Astrocyte of the hippocampus (primary cell): Measurements from ENCODE around the gene DLGAP1.

Source experiments
- DNase-seq: peaks from one replicate; pipeline ENCODE4 v3.0.0; 2011; ENCODE audit warnings: low read depth, low spot score

The DLGAP1 gene

GRCh38 chr18:3995476-3996102 is 459.5 kb downstream of the DLGAP1 start:
- DNase-seq: peak; percentile 81

GRCh38 chr18:3993941-3994687 is 461.0 kb downstream of the DLGAP1 start:
- DNase-seq: peak; percentile 49

- DNase-seq: peak; percentile 23
These were observed 469.4 kb downstream of the DLGAP1 start for GRCh38 chr18:3985664-3986063.

- peak; percentile 12 for DNase-seq
These were observed 470.1 kb downstream of the DLGAP1 start for GRCh38 chr18:3985020-3985419.

- DNase-seq: peak; percentile 19
These were observed 470.8 kb downstream of the DLGAP1 start for GRCh38 chr18:3984163-3984757.

- DNase-seq: peak; percentile 87
These were observed 471.6 kb downstream of the DLGAP1 start for GRCh38 chr18:3983351-3983969.

GRCh38 chr18:3982541-3982940 is 472.6 kb downstream of the DLGAP1 start:
- no peak for DNase-seq

GRCh38 chr18:3979024-3979423 is 476.1 kb downstream of the DLGAP1 start:
- DNase-seq: no peak

GRCh38 chr18:3973191-3973850 is 481.8 kb downstream of the DLGAP1 start:
- no peak for DNase-seq

GRCh38 chr18:3972291-3972930 is 482.7 kb downstream of the DLGAP1 start:
- DNase-seq: no peak

- no peak for DNase-seq
These were observed 484.2 kb downstream of the DLGAP1 start for GRCh38 chr18:3970929-3971328.

GRCh38 chr18:3967359-3968180 is 487.5 kb downstream of the DLGAP1 start:
- no peak for DNase-seq

GRCh38 chr18:3966642-3967358 is 488.3 kb downstream of the DLGAP1 start:
- DNase-seq: peak; percentile 73

GRCh38 chr18:3966246-3966641 is 488.9 kb downstream of the DLGAP1 start:
- DNase-seq: no peak

GRCh38 chr18:3960977-3961376 is 494.1 kb downstream of the DLGAP1 start:
- no peak for DNase-seq

GRCh38 chr18:3960142-3960541 is 495.0 kb downstream of the DLGAP1 start:
- no peak for DNase-seq

- no peak for DNase-seq
These were observed 503.1 kb downstream of the DLGAP1 start for GRCh38 chr18:3952031-3952430.

- DNase-seq: no peak
These were observed 504.3 kb downstream of the DLGAP1 start for GRCh38 chr18:3950668-3951404.

GRCh38 chr18:3948958-3949357 is 506.1 kb downstream of the DLGAP1 start:
- DNase-seq: no peak
